HepG2 (cell line): ENCODE measurements around the gene SLC18A3. TPM values are rescaled to one million over a fixed set of nuclear protein-coding genes. Genes with fewer than 3 reads are reported as not detected.

ENCODE experiments used
- CBFB ChIP-seq: sonication (generic); formaldehyde crosslinking; IDR thresholded peaks from 2 replicates; pipeline ENCODE4 v1.4.0; 2020; ENCODE audit warnings: missing genetic modification reagents
- HNF4A ChIP-seq: sonication (generic); formaldehyde crosslinking; IDR thresholded peaks from 2 replicates; pipeline ENCODE4 v1.4.0; 2020; ENCODE audit warnings: missing genetic modification reagents
- HNRNPUL1 ChIP-seq: fragments of 200-400 bp; formaldehyde crosslinking; IDR thresholded peaks from 2 replicates; pipeline ENCODE4 v1.6.1; 2017; ENCODE audit warnings: low read depth, mild to moderate bottlenecking, low read length, moderate library complexity
- NKX3-1 ChIP-seq: sonication (generic); formaldehyde crosslinking; IDR thresholded peaks from 2 replicates; pipeline ENCODE4 v1.5.0; 2020; ENCODE audit warnings: missing genetic modification reagents
- NONO ChIP-seq, 2 experiments: fragments of 450-650 bp in 1 of 2; sonication (generic) in 1 of 2; formaldehyde crosslinking in 1 of 2; IDR thresholded peaks in 1 of 2; conservative IDR thresholded peaks in 1 of 2; 2 replicates each; pipeline versions ENCODE4 v1.6.1 to v1.8.0; 2017 to 2022; ENCODE audit warnings: mild to moderate bottlenecking in 1 of 2, missing genetic modification reagents in 1 of 2, moderate library complexity in 1 of 2
- NR2C2 ChIP-seq: sonication (generic); formaldehyde crosslinking; IDR thresholded peaks from 2 replicates; pipeline ENCODE4 v1.4.0; 2020; ENCODE audit warnings: missing genetic modification reagents, mild to moderate bottlenecking, moderate library complexity, borderline replicate concordance
- POLR2AphosphoS2 ChIP-seq: IDR thresholded peaks from 2 replicates; pipeline ENCODE4 v1.6.1; 2011; ENCODE audit warnings: low read depth, low read length, improper control_type of control experiment
- RNF2 ChIP-seq: fragments of 450-650 bp; conservative IDR thresholded peaks from 2 replicates; pipeline ENCODE4 v1.6.1; 2016; ENCODE audit warnings: low read depth
- TAF1 ChIP-seq: sonication (generic); formaldehyde crosslinking; IDR thresholded peaks from 2 replicates; pipeline ENCODE4 v1.4.0; 2020; ENCODE audit warnings: missing genetic modification reagents
- ZNF260 ChIP-seq: sonication (generic); formaldehyde crosslinking; IDR thresholded peaks from 2 replicates; pipeline ENCODE4 v1.4.0; 2020; ENCODE audit warnings: missing genetic modification reagents, low read depth, mild to moderate bottlenecking, borderline replicate concordance
- ZNF446 ChIP-seq: sonication (generic); formaldehyde crosslinking; IDR thresholded peaks from 2 replicates; pipeline ENCODE4 v1.5.0; 2020; ENCODE audit warnings: mild to moderate bottlenecking, missing genetic modification reagents
- ZNF570 ChIP-seq: sonication (generic); formaldehyde crosslinking; IDR thresholded peaks from 2 replicates; pipeline ENCODE4 v1.4.0; 2020; ENCODE audit warnings: mild to moderate bottlenecking, missing genetic modification reagents, borderline replicate concordance
- ZNF629 ChIP-seq: sonication (generic); formaldehyde crosslinking; conservative IDR thresholded peaks from 2 replicates; pipeline ENCODE4 v1.5.0; 2020; ENCODE audit warnings: missing genetic modification reagents
- ZNF781 ChIP-seq: sonication (generic); formaldehyde crosslinking; IDR thresholded peaks from 2 replicates; pipeline ENCODE4 v1.5.1; 2020; ENCODE audit warnings: borderline replicate concordance, mild to moderate bottlenecking, missing genetic modification reagents; ENCODE audit errors: not compliant biosample characterization
- ZNF83 ChIP-seq: sonication (generic); formaldehyde crosslinking; IDR thresholded peaks from 2 replicates; pipeline ENCODE4 v1.4.0; 2020; ENCODE audit warnings: missing genetic modification reagents, mild to moderate bottlenecking, borderline replicate concordance
- ZSCAN21 ChIP-seq: sonication (generic); formaldehyde crosslinking; IDR thresholded peaks from 2 replicates; pipeline ENCODE4 v1.8.0; 2022; ENCODE audit warnings: mild to moderate bottlenecking, missing genetic modification reagents, moderate library complexity, borderline replicate concordance
- polyA plus RNA-seq, 8 experiments: library from polyadenylated mRNA; depleted of rRNA in 3 of 8; stranded (reverse) in 7 of 8; unstranded in 1 of 8; fragments of >200 nt; fragmentation: Illumina TruSeq in 4 of 8; extraction: Trizol in 4 of 8; gene quantifications; 2 replicates each; pipeline versions ENCODE4 v1.2.1 to v1.2.3, GENCODE V29; 2011 to 2016; ENCODE audit warnings: low read depth in 4 of 8, missing spikeins in 1 of 8, mixed read lengths in 1 of 8; ENCODE audit not compliant: insufficient read depth in 1 of 8
- total RNA-seq, 5 experiments: library from RNA; depleted of rRNA; stranded (reverse); fragments of >200 nt; fragmentation: Illumina TruSeq; extraction: Trizol; gene quantifications; 2 replicates each; pipeline ENCODE4 v1.2.3, GENCODE V29; 2016; ENCODE audit warnings: low read depth in 1 of 5
- TF ChIP-seq, protein P1 (sequence below): sonication (generic); formaldehyde crosslinking; IDR thresholded peaks from 2 replicates; pipeline ENCODE4 v1.4.0; 2020; ENCODE audit warnings: missing genetic modification reagents
- TF ChIP-seq, protein P2 (sequence below): sonication (generic); formaldehyde crosslinking; IDR thresholded peaks from 2 replicates; pipeline ENCODE4 v1.5.0; 2020; ENCODE audit warnings: mild to moderate bottlenecking, missing genetic modification reagents, borderline replicate concordance
- TF ChIP-seq, protein P3 (sequence below): sonication (generic); formaldehyde crosslinking; IDR thresholded peaks from 2 replicates; pipeline ENCODE4 v1.4.0; 2020; ENCODE audit warnings: missing genetic modification reagents, mild to moderate bottlenecking, borderline replicate concordance

Gene SLC18A3
- total and polyA plus RNA-seq, 2 of the 13 experiments (the other 11 are each of a cell fraction or from before 2014, with no cell fraction given), result not detected

DNA sequence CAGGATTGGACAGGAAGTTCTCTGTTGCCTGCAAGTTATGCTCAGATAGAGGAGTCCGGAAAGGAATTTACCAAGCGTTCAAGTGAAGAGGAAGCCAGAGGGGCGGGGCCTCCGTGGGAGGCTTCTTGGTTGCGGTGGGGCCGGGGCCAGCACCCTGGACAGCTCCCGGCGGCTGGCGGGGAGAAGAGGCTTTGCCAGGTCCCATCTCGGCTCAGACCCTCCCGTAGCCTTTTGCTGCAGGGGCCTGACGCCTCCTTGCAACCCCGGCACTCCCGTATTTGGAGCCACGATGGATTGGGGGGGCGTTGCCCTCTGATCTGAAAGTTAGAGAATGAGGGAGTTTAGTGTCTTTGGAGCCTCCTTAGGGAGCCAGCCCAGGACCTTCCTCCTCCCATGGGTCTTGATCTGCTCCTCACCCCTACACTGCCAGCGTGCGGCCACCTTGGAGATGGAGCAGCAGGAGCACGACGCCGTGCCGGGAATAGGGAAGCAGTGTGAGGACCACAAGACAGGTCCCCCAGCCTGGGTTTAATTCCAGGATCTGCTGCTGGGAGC is 3.1 kb upstream of the SLC18A3 start (continued):
- TF ChIP-seq HNRNPUL1 (no peak), ZNF570 (CRISPR knock-in tag) (no peak), HNF4A (no peak), TAF1 (CRISPR knock-in tag) (no peak), ZNF83 (CRISPR knock-in tag) (0 out of 2 replicates have a peak, but pooled peaks have one; percentile 31), ZNF781 (CRISPR knock-in tag) (peak; percentile 61), NONO (IDR thresholded peaks at IDR 0.05) (no peak), NONO (CRISPR knock-in tag; conservative IDR thresholded peaks at IDR 0.05) (no peak), ZSCAN21 (CRISPR knock-in tag) (peak; percentile 76), CBFB (0 out of 2 replicates have a peak, but pooled peaks have one; percentile 24), POLR2AphosphoS2 (no peak), ZNF260 (CRISPR knock-in tag) (no peak), ZNF629 (CRISPR knock-in tag) (no peak), ZNF446 (CRISPR knock-in tag) (no peak), RNF2 (no peak), NKX3-1 (peak; percentile 92), NR2C2 (CRISPR knock-in tag) (no peak)
- TF ChIP-seq, protein P1, sequence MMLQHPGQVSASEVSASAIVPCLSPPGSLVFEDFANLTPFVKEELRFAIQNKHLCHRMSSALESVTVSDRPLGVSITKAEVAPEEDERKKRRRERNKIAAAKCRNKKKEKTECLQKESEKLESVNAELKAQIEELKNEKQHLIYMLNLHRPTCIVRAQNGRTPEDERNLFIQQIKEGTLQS (CRISPR knock-in tag), result peak; percentile 70; the same call in 1 of the 2 replicates
- TF ChIP-seq, protein P2, sequence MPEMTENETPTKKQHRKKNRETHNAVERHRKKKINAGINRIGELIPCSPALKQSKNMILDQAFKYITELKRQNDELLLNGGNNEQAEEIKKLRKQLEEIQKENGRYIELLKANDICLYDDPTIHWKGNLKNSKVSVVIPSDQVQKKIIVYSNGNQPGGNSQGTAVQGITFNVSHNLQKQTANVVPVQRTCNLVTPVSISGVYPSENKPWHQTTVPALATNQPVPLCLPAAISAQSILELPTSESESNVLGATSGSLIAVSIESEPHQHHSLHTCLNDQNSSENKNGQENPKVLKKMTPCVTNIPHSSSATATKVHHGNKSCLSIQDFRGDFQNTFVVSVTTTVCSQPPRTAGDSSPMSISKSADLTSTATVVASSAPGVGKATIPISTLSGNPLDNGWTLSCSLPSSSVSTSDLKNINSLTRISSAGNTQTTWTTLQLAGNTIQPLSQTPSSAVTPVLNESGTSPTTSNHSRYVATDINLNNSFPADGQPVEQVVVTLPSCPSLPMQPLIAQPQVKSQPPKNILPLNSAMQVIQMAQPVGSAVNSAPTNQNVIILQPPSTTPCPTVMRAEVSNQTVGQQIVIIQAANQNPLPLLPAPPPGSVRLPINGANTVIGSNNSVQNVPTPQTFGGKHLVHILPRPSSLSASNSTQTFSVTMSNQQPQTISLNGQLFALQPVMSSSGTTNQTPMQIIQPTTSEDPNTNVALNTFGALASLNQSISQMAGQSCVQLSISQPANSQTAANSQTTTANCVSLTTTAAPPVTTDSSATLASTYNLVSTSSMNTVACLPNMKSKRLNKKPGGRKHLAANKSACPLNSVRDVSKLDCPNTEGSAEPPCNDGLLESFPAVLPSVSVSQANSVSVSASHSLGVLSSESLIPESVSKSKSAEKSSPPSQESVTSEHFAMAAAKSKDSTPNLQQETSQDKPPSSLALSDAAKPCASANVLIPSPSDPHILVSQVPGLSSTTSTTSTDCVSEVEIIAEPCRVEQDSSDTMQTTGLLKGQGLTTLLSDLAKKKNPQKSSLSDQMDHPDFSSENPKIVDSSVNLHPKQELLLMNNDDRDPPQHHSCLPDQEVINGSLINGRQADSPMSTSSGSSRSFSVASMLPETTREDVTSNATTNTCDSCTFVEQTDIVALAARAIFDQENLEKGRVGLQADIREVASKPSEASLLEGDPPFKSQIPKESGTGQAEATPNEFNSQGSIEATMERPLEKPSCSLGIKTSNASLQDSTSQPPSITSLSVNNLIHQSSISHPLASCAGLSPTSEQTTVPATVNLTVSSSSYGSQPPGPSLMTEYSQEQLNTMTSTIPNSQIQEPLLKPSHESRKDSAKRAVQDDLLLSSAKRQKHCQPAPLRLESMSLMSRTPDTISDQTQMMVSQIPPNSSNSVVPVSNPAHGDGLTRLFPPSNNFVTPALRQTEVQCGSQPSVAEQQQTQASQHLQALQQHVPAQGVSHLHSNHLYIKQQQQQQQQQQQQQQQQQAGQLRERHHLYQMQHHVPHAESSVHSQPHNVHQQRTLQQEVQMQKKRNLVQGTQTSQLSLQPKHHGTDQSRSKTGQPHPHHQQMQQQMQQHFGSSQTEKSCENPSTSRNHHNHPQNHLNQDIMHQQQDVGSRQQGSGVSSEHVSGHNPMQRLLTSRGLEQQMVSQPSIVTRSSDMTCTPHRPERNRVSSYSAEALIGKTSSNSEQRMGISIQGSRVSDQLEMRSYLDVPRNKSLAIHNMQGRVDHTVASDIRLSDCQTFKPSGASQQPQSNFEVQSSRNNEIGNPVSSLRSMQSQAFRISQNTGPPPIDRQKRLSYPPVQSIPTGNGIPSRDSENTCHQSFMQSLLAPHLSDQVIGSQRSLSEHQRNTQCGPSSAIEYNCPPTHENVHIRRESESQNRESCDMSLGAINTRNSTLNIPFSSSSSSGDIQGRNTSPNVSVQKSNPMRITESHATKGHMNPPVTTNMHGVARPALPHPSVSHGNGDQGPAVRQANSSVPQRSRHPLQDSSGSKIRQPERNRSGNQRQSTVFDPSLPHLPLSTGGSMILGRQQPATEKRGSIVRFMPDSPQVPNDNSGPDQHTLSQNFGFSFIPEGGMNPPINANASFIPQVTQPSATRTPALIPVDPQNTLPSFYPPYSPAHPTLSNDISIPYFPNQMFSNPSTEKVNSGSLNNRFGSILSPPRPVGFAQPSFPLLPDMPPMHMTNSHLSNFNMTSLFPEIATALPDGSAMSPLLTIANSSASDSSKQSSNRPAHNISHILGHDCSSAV, result no peak
- TF ChIP-seq, protein P3, sequence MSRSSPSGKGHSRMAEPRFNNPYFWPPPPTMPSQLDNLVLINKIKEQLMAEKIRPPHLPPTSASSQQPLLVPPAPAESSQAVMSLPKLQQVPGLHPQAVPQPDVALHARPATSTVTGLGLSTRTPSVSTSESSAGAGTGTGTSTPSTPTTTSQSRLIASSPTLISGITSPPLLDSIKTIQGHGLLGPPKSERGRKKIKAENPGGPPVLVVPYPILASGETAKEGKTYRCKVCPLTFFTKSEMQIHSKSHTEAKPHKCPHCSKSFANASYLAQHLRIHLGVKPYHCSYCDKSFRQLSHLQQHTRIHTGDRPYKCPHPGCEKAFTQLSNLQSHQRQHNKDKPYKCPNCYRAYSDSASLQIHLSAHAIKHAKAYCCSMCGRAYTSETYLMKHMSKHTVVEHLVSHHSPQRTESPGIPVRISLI (CRISPR knock-in tag), result no peak
